ENCODE data around the gene KRT79.

- TF ChIP-seq TAF1 (IDR thresholded peaks at IDR 0.05; ENCODE audit: low read depth, low read length): no peak
- no peak for TF ChIP-seq CTCF (IDR thresholded peaks at IDR 0.05; ENCODE audit: control extremely low read depth in 1 of 3, insufficient read depth in 1 of 3, low read depth in 1 of 3, low read length in 3 of 3)
- no peak for TF ChIP-seq ASH2L (IDR thresholded peaks at IDR 0.05; ENCODE audit: low read length)
- TF ChIP-seq MAFK (IDR thresholded peaks at IDR 0.05; ENCODE audit: low read depth, low read length): no peak
- TF ChIP-seq EGR1 (IDR thresholded peaks at IDR 0.05; ENCODE audit: borderline replicate concordance, low read depth, low read length): no peak
- TF ChIP-seq YY1 (IDR thresholded peaks at IDR 0.05; ENCODE audit: low read depth, low read length): no peak
- TF ChIP-seq GTF2F1 (IDR thresholded peaks at IDR 0.05; ENCODE audit: borderline replicate concordance, low read depth, low read length): no peak
- TF ChIP-seq KDM5A (IDR thresholded peaks at IDR 0.05; ENCODE audit: low read length): no peak
- no peak for TF ChIP-seq NANOG (IDR thresholded peaks at IDR 0.05; ENCODE audit: insufficient read depth, low read depth, low read length, poor library complexity, severe bottlenecking)
- TF ChIP-seq CHD2 (IDR thresholded peaks at IDR 0.05; ENCODE audit: low read length): no peak
- TF ChIP-seq POLR2A (IDR thresholded peaks at IDR 0.05; ENCODE audit: control extremely low read depth in 1 of 2, low read depth in 2 of 2, low read length in 2 of 2): no peak
Measured at GRCh38 chr12:52848661-52849255, 14.6 kb upstream of the KRT79 start, which contains the start of gene KRT78.

All from H1 (cell line).